Measurements from ENCODE around the gene MLF2. TPM values are rescaled to one million over a fixed set of nuclear protein-coding genes. Genes with fewer than 3 reads are reported as not detected.

The MLF2 gene
- polyA plus RNA-seq, 4 donors = 205 to 257 (median 211) TPM

DNA sequence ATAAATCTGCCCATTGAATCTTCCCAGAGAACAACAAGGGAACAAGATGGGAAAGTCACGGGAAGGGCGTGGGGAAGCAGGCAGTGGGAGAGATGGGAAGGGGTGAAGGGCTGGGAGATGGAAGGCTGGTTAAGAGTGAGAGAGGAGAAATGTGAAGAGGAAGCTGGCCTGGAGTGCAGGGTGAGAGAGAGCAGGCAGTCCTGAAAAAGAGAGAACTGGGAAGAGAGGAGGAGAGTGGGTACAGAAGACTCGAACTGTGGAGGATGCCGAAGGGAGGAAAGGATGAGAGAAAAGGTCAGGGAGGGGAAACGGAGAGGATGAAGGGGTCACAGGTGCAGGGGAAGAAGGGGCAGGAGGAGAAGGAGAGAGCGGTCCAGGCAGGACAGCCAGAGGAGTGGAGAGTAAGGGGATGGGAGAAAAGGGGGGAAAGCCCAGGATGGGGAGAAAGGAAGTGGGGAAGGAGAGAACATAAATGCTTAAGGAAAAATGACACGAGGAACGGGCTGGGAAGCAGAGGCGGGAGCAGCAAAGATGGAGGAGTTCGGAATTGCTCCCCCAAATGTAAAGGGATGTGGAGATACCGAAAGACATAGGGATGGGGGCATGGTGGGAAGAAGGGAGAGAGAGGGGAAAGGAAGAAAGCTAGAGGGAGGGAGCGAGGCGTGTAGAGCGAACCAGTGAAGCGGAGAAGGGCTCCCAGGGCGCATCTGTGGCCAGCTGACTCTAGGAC is 53.5 kb downstream of the MLF2 start:
- no peak for DNase-seq (ENCODE audit: low read depth in 4 of 4, low spot score in 3 of 4)

- no peak for DNase-seq (ENCODE audit: low read depth in 4 of 4, low spot score in 3 of 4)
Observed at GRCh38 chr12:6698352-6699046, 54.4 kb downstream of the MLF2 start.

Other genes with a start within 250 kb of the MLF2 start
- 1,000 to 10,000 TPM; 1,811 to 2,323 (median 1,879) TPM for gene GAPDH, start 218.6 kb downstream of the MLF2 start, polyA plus RNA-seq (ENCODE audit: insufficient read length in 4 of 4)
- 10 to 100 TPM; 12.1 to 16.5 (median 14.0) TPM for gene IFFO1, start 197.1 kb downstream of the MLF2 start, polyA plus RNA-seq (ENCODE audit: insufficient read length in 4 of 4)
- gene NOP2, start 184.8 kb downstream of the MLF2 start, polyA plus RNA-seq (ENCODE audit: insufficient read length in 4 of 4) = 10 to 100 TPM; 22.8 to 26.9 (median 23.9) TPM
- gene CHD4, start 145.8 kb downstream of the MLF2 start, polyA plus RNA-seq (ENCODE audit: insufficient read length in 4 of 4) = 100 to 1,000 TPM; 267 to 304 (median 280) TPM
- gene LPAR5, start 117.2 kb downstream of the MLF2 start, polyA plus RNA-seq (ENCODE audit: insufficient read length in 4 of 4) = 1 to 10 TPM; 1.0 to 1.8 (median 1.4) TPM
- 1 to 10 TPM; 4.2 to 6.9 (median 5.6) TPM for gene ACRBP, start 105.7 kb downstream of the MLF2 start, polyA plus RNA-seq (ENCODE audit: insufficient read length in 4 of 4)
- 100 to 1,000 TPM; 117 to 136 (median 120) TPM for gene ING4, start 90.0 kb downstream of the MLF2 start, polyA plus RNA-seq (ENCODE audit: insufficient read length in 4 of 4)
- 10 to 100 TPM; 75.9 to 87.8 (median 84.9) TPM for gene ZNF384, start 63.8 kb downstream of the MLF2 start, polyA plus RNA-seq (ENCODE audit: insufficient read length in 4 of 4)
- gene PIANP, start 52.3 kb downstream of the MLF2 start, polyA plus RNA-seq (ENCODE audit: insufficient read length in 4 of 4) = 10 to 100 TPM; 11.2 to 16.7 (median 11.3) TPM
- gene COPS7A, start 29.1 kb downstream of the MLF2 start, polyA plus RNA-seq (ENCODE audit: insufficient read length in 4 of 4) = 10 to 100 TPM; 66.4 to 74.5 (median 69.6) TPM
- gene PTMS, start 13.2 kb upstream of the MLF2 start, polyA plus RNA-seq (ENCODE audit: insufficient read length in 4 of 4) = 100 to 1,000 TPM; 540 to 611 (median 577) TPM
- gene LAG3, start 19.4 kb upstream of the MLF2 start, polyA plus RNA-seq (ENCODE audit: insufficient read length in 4 of 4) = 1 to 10 TPM; 1.6 to 1.9 (median 1.7) TPM
- 10 to 100 TPM; 29.9 to 33.8 (median 31.2) TPM for gene CD4, start 36.4 kb upstream of the MLF2 start, polyA plus RNA-seq (ENCODE audit: insufficient read length in 4 of 4)
- gene GPR162, start 68.7 kb upstream of the MLF2 start, polyA plus RNA-seq (ENCODE audit: insufficient read length in 4 of 4) = 10 to 100 TPM; 24.6 to 41.9 (median 29.4) TPM
- 10 to 100 TPM; 24.5 to 37.1 (median 29.3) TPM for gene P3H3, start 75.3 kb upstream of the MLF2 start, polyA plus RNA-seq (ENCODE audit: insufficient read length in 4 of 4)
- 1 to 10 TPM; 5.0 to 7.5 (median 5.5) TPM for gene GNB3, start 87.8 kb upstream of the MLF2 start, polyA plus RNA-seq (ENCODE audit: insufficient read length in 4 of 4)
- gene CDCA3, start 98.1 kb upstream of the MLF2 start, polyA plus RNA-seq (ENCODE audit: insufficient read length in 4 of 4) = 10 to 100 TPM; 25.2 to 26.9 (median 25.8) TPM
- gene USP5, start 99.0 kb upstream of the MLF2 start, polyA plus RNA-seq (ENCODE audit: insufficient read length in 4 of 4) = 10 to 100 TPM; 56.5 to 71.2 (median 61.1) TPM
- 100 to 1,000 TPM; 570 to 637 (median 589) TPM for gene TPI1, start 114.4 kb upstream of the MLF2 start, polyA plus RNA-seq (ENCODE audit: insufficient read length in 4 of 4)
- 10 to 100 TPM; 10.1 to 15.0 (median 11.8) TPM for gene SPSB2, start 120.2 kb upstream of the MLF2 start, polyA plus RNA-seq (ENCODE audit: insufficient read length in 4 of 4)
- gene LRRC23, start 151.7 kb upstream of the MLF2 start, polyA plus RNA-seq (ENCODE audit: insufficient read length in 4 of 4) = 10 to 100 TPM; 15.0 to 20.1 (median 17.8) TPM
- 10 to 100 TPM; 12.1 to 15.7 (median 13.0) TPM for gene ENO2, start 161.4 kb upstream of the MLF2 start, polyA plus RNA-seq (ENCODE audit: insufficient read length in 4 of 4)
- gene ATN1, start 174.8 kb upstream of the MLF2 start, polyA plus RNA-seq (ENCODE audit: insufficient read length in 4 of 4) = 100 to 1,000 TPM; 103 to 136 (median 119) TPM
- 10 to 100 TPM in 1 of 4 donors, 1 to 10 TPM in 1, not detected in 2; 3.8 to 10.0 TPM for gene RNU7-1, start 190.7 kb upstream of the MLF2 start, polyA plus RNA-seq (ENCODE audit: insufficient read length in 4 of 4)
- 100 to 1,000 TPM; 124 to 184 (median 147) TPM for gene C12orf57, start 190.9 kb upstream of the MLF2 start, polyA plus RNA-seq (ENCODE audit: insufficient read length in 4 of 4)
- gene PTPN6, start 198.2 kb upstream of the MLF2 start, polyA plus RNA-seq (ENCODE audit: insufficient read length in 4 of 4) = 10 to 100 TPM; 19.1 to 22.4 (median 20.9) TPM
- 100 to 1,000 TPM; 243 to 308 (median 261) TPM for gene PHB2, start 217.5 kb upstream of the MLF2 start, polyA plus RNA-seq (ENCODE audit: insufficient read length in 4 of 4)
- 10 to 100 TPM; 40.1 to 48.4 (median 46.1) TPM for gene EMG1, start 217.8 kb upstream of the MLF2 start, polyA plus RNA-seq (ENCODE audit: insufficient read length in 4 of 4)

Measured in right renal pelvis (tissue), 4 donors.